K562 (cell line): ENCODE data around the gene SLC25A28. TPM values are rescaled to one million over a fixed set of nuclear protein-coding genes. Genes with fewer than 3 reads are reported as not detected.

Experiments used
- ATAC-seq: fragments of 200-7000 bp; cut with Tn5 transposase; 3 replicates; pipeline ENCODE4 v1.9.1; 2020; ENCODE audit warnings: moderate library complexity
- BruUV-seq: library from RNA; stranded (reverse); fragments of 400-500 nt; replicated peaks from 2 replicates; lab custom pipeline; 2021; lab: Mats Ljungman, UMichigan
- CTCF ChIA-PET: fragments of 300-600 bp; formaldehyde crosslinking; extraction: SDS; loops from one replicate; lab custom pipeline; 2021; ENCODE audit warnings: low intra/inter-chr PET ratio; lab: Yijun Ruan, JAX
- POLR2A ChIA-PET: fragments of 300-600, 350-650 bp; sonication (Branson Sonifier 250); formaldehyde crosslinking; extraction: SDS; loops from one replicate; lab custom pipeline; 2021; ENCODE audit warnings: antibody characterized with exemption, inconsistent platforms; lab: Yijun Ruan, JAX
- DNase-seq, 4 experiments: peaks; one replicate each; pipeline versions ENCODE4 v3.0.0 to v3.0.0-alpha.2; 2011 to 2018; ENCODE audit warnings: low spot score in 3 of 4, mixed read lengths in 3 of 4; ENCODE audit errors: extremely low read depth in 1 of 4
- FAIRE-seq: peaks from 2 replicates; lab custom pipeline; 2011; peaks lifted over from hg19 to GRCh38; lab: Jason Lieb, UNC
- H2AFZ ChIP-seq: 2 replicates; pipeline ENCODE4 v1.6.0; 2011; ENCODE audit warnings: low read depth, low read length, control low read depth, inconsistent platforms
- H3K27ac ChIP-seq: fragments of 200-600 bp; 3 replicates; pipeline ENCODE4 v1.8.0; 2011; ENCODE audit warnings: low read depth, mild to moderate bottlenecking, control low read depth, inconsistent platforms, low read length, moderate library complexity, mixed read lengths; ENCODE audit errors: extremely low read depth
- H3K27me3 ChIP-seq, 2 experiments: fragments of 300-600 bp in 1 of 2; 2 replicates in 1 of 2; 3 replicates in 1 of 2; pipeline versions ENCODE4 v1.6.0 to v1.8.0; 2011; ENCODE audit warnings: inconsistent platforms in 2 of 2, low read length in 2 of 2, mild to moderate bottlenecking in 1 of 2, mixed read lengths in 1 of 2, moderate library complexity in 1 of 2; ENCODE audit not compliant: control insufficient read depth in 2 of 2, insufficient read depth in 2 of 2
- H3K36me3 ChIP-seq: fragments of 300-600 bp; 3 replicates; pipeline ENCODE4 v1.8.0; 2011; ENCODE audit warnings: mild to moderate bottlenecking, low read length, inconsistent platforms; ENCODE audit not compliant: control insufficient read depth, insufficient read depth
- H3K4me1 ChIP-seq, 2 experiments: fragments of 200-600 bp in 1 of 2; replicated peaks in 1 of 2; 2 replicates in 1 of 2; 3 replicates in 1 of 2; pipeline versions ENCODE4 v1.5.1 to v1.8.0; 2011; ENCODE audit warnings: inconsistent platforms in 2 of 2, low read length in 2 of 2, mild to moderate bottlenecking in 1 of 2, mixed read lengths in 1 of 2, moderate library complexity in 1 of 2; ENCODE audit not compliant: control insufficient read depth in 2 of 2, insufficient read depth in 2 of 2
- H3K4me2 ChIP-seq: 2 replicates; pipeline ENCODE4 v1.6.1; 2011; ENCODE audit warnings: low read length, control low read depth, inconsistent platforms, mixed read lengths; ENCODE audit not compliant: insufficient read depth
- H3K4me3 ChIP-seq: fragments of 200-600 bp; sonication (generic), shearing (Covaris generic); 2 replicates; pipeline ENCODE4 v1.5.1; 2016; ENCODE audit warnings: control low read depth, inconsistent platforms
- H3K79me2 ChIP-seq: fragments of 200-600 bp; 3 replicates; pipeline ENCODE4 v1.8.0; 2011; ENCODE audit warnings: low read length, inconsistent platforms; ENCODE audit not compliant: control insufficient read depth, insufficient read depth
- H3K9ac ChIP-seq, 2 experiments: 2 replicates each; pipeline versions ENCODE4 v1.6.0 to v1.6.1; 2011; ENCODE audit warnings: low read depth in 2 of 2, low read length in 2 of 2, control low read depth in 1 of 2, inconsistent platforms in 1 of 2, mild to moderate bottlenecking in 1 of 2, mixed read lengths in 1 of 2; ENCODE audit not compliant: insufficient read depth in 1 of 2
- H3K9me1 ChIP-seq: one replicate; pipeline ENCODE4 v1.6.0; 2011; ENCODE audit warnings: inconsistent platforms, mild to moderate bottlenecking, low read length, moderate library complexity; ENCODE audit not compliant: control insufficient read depth, insufficient read depth
- H3K9me3 ChIP-seq: replicated peaks from 2 replicates; pipeline ENCODE4 v1.5.1; 2011; ENCODE audit warnings: low read depth, low read length, inconsistent platforms; ENCODE audit not compliant: control insufficient read depth, insufficient read depth
- H4K20me1 ChIP-seq: replicated peaks from 2 replicates; pipeline ENCODE4 v1.6.1; 2011; ENCODE audit warnings: low read length, inconsistent platforms, mixed read lengths; ENCODE audit not compliant: control insufficient read depth, insufficient read depth
- ATF7 ChIP-seq: fragments of 450-650 bp; IDR thresholded peaks from 2 replicates; pipeline ENCODE4 v1.7.1; 2014; ENCODE audit warnings: mild to moderate bottlenecking, moderate library complexity
- CEBPB ChIP-seq: fragments of 450-650 bp; IDR thresholded peaks from 2 replicates; pipeline ENCODE4 v1.6.1; 2016; ENCODE audit warnings: missing genetic modification characterization, missing compliant biosample characterization
- HDGF ChIP-seq: fragments of 450-650 bp; IDR thresholded peaks from 2 replicates; pipeline ENCODE4 v1.6.1; 2016
- HOMEZ ChIP-seq: fragments of 250-450 bp; sonication (Bioruptor Pico); IDR thresholded peaks from 2 replicates; pipeline ENCODE4 v1.4.0; 2020; ENCODE audit warnings: mild to moderate bottlenecking, moderate library complexity
- KLF13 ChIP-seq: fragments of 450-650 bp; IDR thresholded peaks from 2 replicates; pipeline ENCODE4 v1.6.1; 2016; ENCODE audit warnings: missing genetic modification characterization, low read depth, mild to moderate bottlenecking, missing compliant biosample characterization, moderate library complexity, borderline replicate concordance
- KLF6 ChIP-seq: fragments of 250-450 bp; sonication (Bioruptor Pico); IDR thresholded peaks from 2 replicates; pipeline ENCODE4 v1.4.0; 2020; ENCODE audit warnings: mild to moderate bottlenecking, moderate library complexity, borderline replicate concordance
- MAZ ChIP-seq, 2 experiments: fragments of 450-650 bp in 1 of 2; sonication (generic) in 1 of 2; formaldehyde crosslinking; IDR thresholded peaks in 1 of 2; conservative IDR thresholded peaks in 1 of 2; 2 replicates each; pipeline versions ENCODE4 v1.4.0 to v1.5.0; 2020; ENCODE audit warnings: mild to moderate bottlenecking in 1 of 2, missing genetic modification reagents in 1 of 2
- MLX ChIP-seq, 2 experiments: fragments of 450-650 bp in 1 of 2; sonication (generic) in 1 of 2; formaldehyde crosslinking; conservative IDR thresholded peaks; 2 replicates each; pipeline versions ENCODE4 v1.4.0 to v1.8.1; 2020 to 2022; ENCODE audit warnings: mild to moderate bottlenecking in 1 of 2, missing genetic modification reagents in 1 of 2
- SMARCB1 ChIP-seq: IDR thresholded peaks from 2 replicates; pipeline ENCODE4 v1.6.1; 2011; ENCODE audit warnings: improper control_type of control experiment, low read depth; ENCODE audit not compliant: insufficient read length
- SNRNP70 ChIP-seq: fragments of 200-400 bp; formaldehyde crosslinking; optimal IDR thresholded peaks from 2 replicates; pipeline ENCODE3; 2017; ENCODE audit warnings: low read depth, low read length
- SPI1 ChIP-seq: IDR thresholded peaks from 2 replicates; pipeline ENCODE4 v1.6.1; 2011; ENCODE audit warnings: low read depth, low read length, control low read depth, borderline replicate concordance
- SUPT5H ChIP-seq: fragments of 450-650 bp; IDR thresholded peaks from 2 replicates; pipeline ENCODE4 v1.6.1; 2016
- ZNF583 ChIP-seq: fragments of 250-450 bp; sonication (Bioruptor Pico); IDR thresholded peaks from 2 replicates; pipeline ENCODE4 v1.4.0; 2020
- WGBS: fragments of 100-300 bp; shearing (Covaris generic); methylation state at CpG from one replicate; pipeline ENCODE4 v1.1.6; 2016; ENCODE audit warnings: low coverage, mixed read lengths; ENCODE audit not compliant: insufficient coverage; ENCODE audit errors: missing lambda C conversion rate; 5-methylcytosine and 5-hydroxymethylcytosine counted together
- in situ Hi-C: fragments of 300-500 bp; cut with MboI; formaldehyde crosslinking; loops from 4 replicates; pipeline ENCODE4 v1.15.0; 2018; ENCODE audit warnings: inconsistent platforms, mixed read lengths
- intact Hi-C: fragments of 100-400 bp; cut with micrococcal nuclease; formaldehyde crosslinking; loops from 2 replicates; pipeline ENCODE4 v1.14.2; 2022
- polyA plus RNA-seq, 8 experiments: library from polyadenylated mRNA; depleted of rRNA in 4 of 8; stranded (reverse) in 5 of 8; unstranded in 3 of 8; fragments of >200 nt; fragmentation: Nextera tagmentation in 2 of 8; fragmentation: Illumina TruSeq in 1 of 8; extraction: Ambion mirVana in 2 of 8; extraction: Trizol in 1 of 8; gene quantifications; 2 replicates each; pipeline versions ENCODE4 v1.2.1 to v1.2.3, GENCODE V29; 2011 to 2014; ENCODE audit warnings: inconsistent platforms in 1 of 8, missing spikeins in 1 of 8
- total RNA-seq, 7 experiments: library from RNA; depleted of rRNA in 6 of 7; stranded (reverse); fragments of >200 nt in 6 of 7; fragmentation: Illumina TruSeq in 2 of 7; extraction: Trizol in 2 of 7; gene quantifications; 2 replicates each; pipeline versions ENCODE4 v1.2.1 to v1.2.3, GENCODE V29; 2011 to 2021; ENCODE audit warnings: low replicate concordance in 1 of 7
- TF ChIP-seq, protein P1 (sequence below): conservative IDR thresholded peaks from 2 replicates; pipeline ENCODE4 v1.6.1; 2011; ENCODE audit warnings: low read depth, mild to moderate bottlenecking, low read length; ENCODE audit not compliant: control insufficient read depth
- TF ChIP-seq, protein P2 (sequence below): fragments of 250-450 bp; sonication (Bioruptor Pico); IDR thresholded peaks from 2 replicates; pipeline ENCODE4 v1.4.0; 2020; ENCODE audit warnings: mild to moderate bottlenecking, moderate library complexity, borderline replicate concordance

The SLC25A28 gene
- total and polyA plus RNA-seq, 9 of the 15 experiments (the other 6 are each of a cell fraction or from before 2014, with no cell fraction given) = 6.2 to 32.3 (median 18.8) TPM

GRCh38 chr10:99621454-99622251 is 1.4 kb upstream of the SLC25A28 start:
- H3K79me2 ChIP-seq = peaks cover 35% of the 10 kb centered on the region
- TSS peak; percentile 91 for BruUV-seq
- CTCF ChIA-PET = no interaction called here
- TF ChIP-seq KLF13 (tag) = no peak
- TF ChIP-seq HOMEZ = no peak
- no peak for TF ChIP-seq SMARCB1
- TF ChIP-seq ZNF583 (CRISPR knock-in tag) = no peak
- TF ChIP-seq KLF6 = no peak
- TF ChIP-seq SUPT5H = no peak; the same call in 1 of the 2 replicates
- TF ChIP-seq SPI1 = no peak
- TF ChIP-seq, protein P1, sequence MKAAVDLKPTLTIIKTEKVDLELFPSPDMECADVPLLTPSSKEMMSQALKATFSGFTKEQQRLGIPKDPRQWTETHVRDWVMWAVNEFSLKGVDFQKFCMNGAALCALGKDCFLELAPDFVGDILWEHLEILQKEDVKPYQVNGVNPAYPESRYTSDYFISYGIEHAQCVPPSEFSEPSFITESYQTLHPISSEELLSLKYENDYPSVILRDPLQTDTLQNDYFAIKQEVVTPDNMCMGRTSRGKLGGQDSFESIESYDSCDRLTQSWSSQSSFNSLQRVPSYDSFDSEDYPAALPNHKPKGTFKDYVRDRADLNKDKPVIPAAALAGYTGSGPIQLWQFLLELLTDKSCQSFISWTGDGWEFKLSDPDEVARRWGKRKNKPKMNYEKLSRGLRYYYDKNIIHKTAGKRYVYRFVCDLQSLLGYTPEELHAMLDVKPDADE = no peak
- no peak for TF ChIP-seq SNRNP70
- TF ChIP-seq MAZ (CRISPR knock-in tag; conservative IDR thresholded peaks at IDR 0.05 in 1 of 2, IDR thresholded peaks at IDR 0.05 in 1 of 2) = peak in 1 of 2 experiments; percentile 15; a peak in 1 of 4 replicates
- no peak for TF ChIP-seq MLX (CRISPR knock-in tag; conservative IDR thresholded peaks at IDR 0.05)
- TF ChIP-seq HDGF = no peak
- 0 out of 2 replicates have a peak, but pooled peaks have one; percentile 3 for TF ChIP-seq ATF7
- TF ChIP-seq CEBPB (tag) = no peak; the same call in none of the 2 replicates
- TF ChIP-seq, protein P2, sequence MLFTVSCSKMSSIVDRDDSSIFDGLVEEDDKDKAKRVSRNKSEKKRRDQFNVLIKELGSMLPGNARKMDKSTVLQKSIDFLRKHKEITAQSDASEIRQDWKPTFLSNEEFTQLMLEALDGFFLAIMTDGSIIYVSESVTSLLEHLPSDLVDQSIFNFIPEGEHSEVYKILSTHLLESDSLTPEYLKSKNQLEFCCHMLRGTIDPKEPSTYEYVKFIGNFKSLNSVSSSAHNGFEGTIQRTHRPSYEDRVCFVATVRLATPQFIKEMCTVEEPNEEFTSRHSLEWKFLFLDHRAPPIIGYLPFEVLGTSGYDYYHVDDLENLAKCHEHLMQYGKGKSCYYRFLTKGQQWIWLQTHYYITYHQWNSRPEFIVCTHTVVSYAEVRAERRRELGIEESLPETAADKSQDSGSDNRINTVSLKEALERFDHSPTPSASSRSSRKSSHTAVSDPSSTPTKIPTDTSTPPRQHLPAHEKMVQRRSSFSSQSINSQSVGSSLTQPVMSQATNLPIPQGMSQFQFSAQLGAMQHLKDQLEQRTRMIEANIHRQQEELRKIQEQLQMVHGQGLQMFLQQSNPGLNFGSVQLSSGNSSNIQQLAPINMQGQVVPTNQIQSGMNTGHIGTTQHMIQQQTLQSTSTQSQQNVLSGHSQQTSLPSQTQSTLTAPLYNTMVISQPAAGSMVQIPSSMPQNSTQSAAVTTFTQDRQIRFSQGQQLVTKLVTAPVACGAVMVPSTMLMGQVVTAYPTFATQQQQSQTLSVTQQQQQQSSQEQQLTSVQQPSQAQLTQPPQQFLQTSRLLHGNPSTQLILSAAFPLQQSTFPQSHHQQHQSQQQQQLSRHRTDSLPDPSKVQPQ (CRISPR knock-in tag) = no peak

More at GRCh38 chr10:99621454-99622251, 1.4 kb upstream of the SLC25A28 start:
- POLR2A ChIA-PET = interaction anchor here (0.6 to 3.9 kb wide), 7 partner anchors 9 to 192 kb away, joined by 3 to 17 read pairs (median 3); partner anchors contain the start of gene GOT1
- peaks cover 12 to 24% of the 10 kb centered on the region in 2 experiments; a peak in 4 of 5 replicates for H3K4me1 ChIP-seq
- FAIRE-seq = peak; percentile 48
- WGBS = 10% methylated on average over 20 of the region's 31 CpGs
- peak overlapping the region; percentile 91 to 97 for H3K9ac ChIP-seq
- no peak for ATAC-seq
- peak overlapping the region; percentile 80 for H3K4me3 ChIP-seq
- DNase-seq = peak in 2 of 4 experiments; percentile 12 to 13
- intact Hi-C loops (loop anchor here (2.0 kb wide), 1 partner anchor 191 kb away; the partner anchor contains the start of gene GOT1), in situ Hi-C loops (no loop called here)
- H3K27ac ChIP-seq = peak overlapping the region; percentile 99
- peaks cover 17% of the 10 kb centered on the region; the same call in 2 of the 3 replicates for H3K36me3 ChIP-seq
- H2AFZ ChIP-seq = peak overlapping the region; percentile 80
- H3K27me3 ChIP-seq = no peaks in the 10 kb centered on the region
- H3K9me1 ChIP-seq = no peaks in the 10 kb centered on the region
- H3K9me3 ChIP-seq = no peaks in the 10 kb centered on the region
- H4K20me1 ChIP-seq = no peaks in the 10 kb centered on the region
- H3K4me2 ChIP-seq = peak overlapping the region; percentile 78
